Dendritic cell treated with granulocyte-macrophage colony-stimulating factor and Interleukin-4, amounts not matched to agents 40 ng/mL and 50 ng/mL, for 4 days (primary cell): ENCODE results near the gene SERP2.

Source experiments
- H3K27ac Mint-ChIP-seq: one replicate; pipeline ENCODE4 v1.8.0; 2022; ENCODE audit warnings: mild to moderate bottlenecking, mixed read lengths
- H3K27me3 Mint-ChIP-seq: one replicate; pipeline ENCODE4 v1.8.0; 2022; ENCODE audit warnings: mild to moderate bottlenecking, mixed read lengths
- H3K36me3 Mint-ChIP-seq: one replicate; pipeline ENCODE4 v1.8.0; 2022; ENCODE audit warnings: low read depth, mixed read lengths
- H3K4me1 Mint-ChIP-seq: one replicate; pipeline ENCODE4 v1.8.0; 2022; ENCODE audit warnings: low read depth, mixed read lengths
- H3K4me3 Mint-ChIP-seq: one replicate; pipeline ENCODE4 v1.8.0; 2022; ENCODE audit warnings: mild to moderate bottlenecking, moderate library complexity, mixed read lengths
- H3K9me3 Mint-ChIP-seq: one replicate; pipeline ENCODE4 v1.8.0; 2022; ENCODE audit warnings: mixed read lengths
- intact Hi-C: fragments of 100-400 bp; cut with micrococcal nuclease; formaldehyde crosslinking; loops from one replicate; pipeline ENCODE4 v1.15.0; 2022

The SERP2 gene

GRCh38 chr13:44403461-44404056, 29.9 kb downstream of the SERP2 start:
- H3K4me1 Mint-ChIP-seq: no peaks in the 10 kb centered on the region
- intact Hi-C loops: no loop called here
- H3K27me3 Mint-ChIP-seq: peaks cover 38% of the 10 kb centered on the region
- no peaks in the 10 kb centered on the region for H3K9me3 Mint-ChIP-seq
- H3K4me3 Mint-ChIP-seq: no peak overlapping the region
- no peak overlapping the region for H3K27ac Mint-ChIP-seq
- H3K36me3 Mint-ChIP-seq: no peaks in the 10 kb centered on the region

- no peak overlapping the region for H3K4me3 Mint-ChIP-seq
- no peak overlapping the region for H3K27ac Mint-ChIP-seq
- H3K36me3 Mint-ChIP-seq: no peaks in the 10 kb centered on the region
- H3K9me3 Mint-ChIP-seq: no peaks in the 10 kb centered on the region
- H3K4me1 Mint-ChIP-seq: no peaks in the 10 kb centered on the region
- intact Hi-C loops: no loop called here
- H3K27me3 Mint-ChIP-seq: peaks cover 37% of the 10 kb centered on the region
Observed at GRCh38 chr13:44404261-44405132, 30.9 kb downstream of the SERP2 start.

- Mint-ChIP-seq H3K27ac (no peak overlapping the region), H3K4me3 (no peak overlapping the region), H3K9me3 (no peaks in the 10 kb centered on the region), H3K27me3 (peaks cover 49% of the 10 kb centered on the region), H3K36me3 (no peaks in the 10 kb centered on the region), H3K4me1 (no peaks in the 10 kb centered on the region)
- intact Hi-C loops: no loop called here
Observed at GRCh38 chr13:44406617-44407016, 33.0 kb downstream of the SERP2 start.

GRCh38 chr13:44407379-44407778, 33.8 kb downstream of the SERP2 start:
- H3K9me3 Mint-ChIP-seq: no peaks in the 10 kb centered on the region
- H3K36me3 Mint-ChIP-seq: no peaks in the 10 kb centered on the region
- H3K4me3 Mint-ChIP-seq: no peak overlapping the region
- H3K27ac Mint-ChIP-seq: no peak overlapping the region
- intact Hi-C loops: no loop called here
- peaks cover 5% of the 10 kb centered on the region for H3K4me1 Mint-ChIP-seq
- H3K27me3 Mint-ChIP-seq: peaks cover 51% of the 10 kb centered on the region

- Mint-ChIP-seq H3K4me1 (peaks cover 10% of the 10 kb centered on the region), H3K9me3 (no peaks in the 10 kb centered on the region), H3K27ac (no peak overlapping the region), H3K36me3 (no peaks in the 10 kb centered on the region), H3K4me3 (no peak overlapping the region), H3K27me3 (peaks cover 53% of the 10 kb centered on the region)
- intact Hi-C loops: no loop called here
Observed at GRCh38 chr13:44407891-44408290, 34.3 kb downstream of the SERP2 start.

GRCh38 chr13:44409595-44409994, 36.0 kb downstream of the SERP2 start:
- Mint-ChIP-seq H3K36me3 (no peaks in the 10 kb centered on the region), H3K27me3 (peaks cover 52% of the 10 kb centered on the region), H3K27ac (no peak overlapping the region), H3K9me3 (no peaks in the 10 kb centered on the region), H3K4me3 (no peak overlapping the region), H3K4me1 (peaks cover 13% of the 10 kb centered on the region)
- intact Hi-C loops: no loop called here

GRCh38 chr13:44410328-44410859, 36.8 kb downstream of the SERP2 start:
- H3K27me3 Mint-ChIP-seq: peaks cover 52% of the 10 kb centered on the region
- no peaks in the 10 kb centered on the region for H3K9me3 Mint-ChIP-seq
- intact Hi-C loops: no loop called here
- no peaks in the 10 kb centered on the region for H3K36me3 Mint-ChIP-seq
- H3K27ac Mint-ChIP-seq: no peak overlapping the region
- H3K4me3 Mint-ChIP-seq: no peak overlapping the region
- peaks cover 13% of the 10 kb centered on the region for H3K4me1 Mint-ChIP-seq

GRCh38 chr13:44411841-44412240, 38.2 kb downstream of the SERP2 start:
- Mint-ChIP-seq H3K4me1 (peaks cover 24% of the 10 kb centered on the region), H3K9me3 (peaks cover 8% of the 10 kb centered on the region), H3K27ac (no peak overlapping the region), H3K27me3 (peaks cover 45% of the 10 kb centered on the region), H3K36me3 (no peaks in the 10 kb centered on the region), H3K4me3 (no peak overlapping the region)
- intact Hi-C loops: no loop called here

- intact Hi-C loops: no loop called here
- Mint-ChIP-seq H3K36me3 (no peaks in the 10 kb centered on the region), H3K9me3 (peaks cover 8% of the 10 kb centered on the region), H3K4me3 (no peak overlapping the region), H3K4me1 (peaks cover 24% of the 10 kb centered on the region), H3K27me3 (peaks cover 43% of the 10 kb centered on the region), H3K27ac (no peak overlapping the region)
Observed at GRCh38 chr13:44412346-44412935, 38.8 kb downstream of the SERP2 start.

- Mint-ChIP-seq H3K4me3 (no peak overlapping the region), H3K36me3 (no peaks in the 10 kb centered on the region)
- intact Hi-C loops: no loop called here
Observed at GRCh38 chr13:44413095-44413494, 39.5 kb downstream of the SERP2 start.

GRCh38 chr13:44414716-44415115, 41.1 kb downstream of the SERP2 start:
- intact Hi-C loops: no loop called here
- Mint-ChIP-seq H3K36me3 (no peaks in the 10 kb centered on the region), H3K4me1 (peaks cover 24% of the 10 kb centered on the region), H3K4me3 (no peak overlapping the region), H3K27ac (no peak overlapping the region), H3K9me3 (peaks cover 8% of the 10 kb centered on the region), H3K27me3 (peaks cover 38% of the 10 kb centered on the region)

More at GRCh38 chr13:44413095-44413494, 39.5 kb downstream of the SERP2 start:
- Mint-ChIP-seq H3K9me3 (peaks cover 8% of the 10 kb centered on the region), H3K27ac (no peak overlapping the region), H3K4me1 (peaks cover 24% of the 10 kb centered on the region), H3K27me3 (peaks cover 43% of the 10 kb centered on the region)

- Mint-ChIP-seq H3K4me3 (no peak overlapping the region), H3K9me3 (peaks cover 8% of the 10 kb centered on the region), H3K36me3 (no peaks in the 10 kb centered on the region), H3K4me1 (peaks cover 24% of the 10 kb centered on the region), H3K27ac (no peak overlapping the region), H3K27me3 (peaks cover 32% of the 10 kb centered on the region)
- intact Hi-C loops: no loop called here
Observed at GRCh38 chr13:44415815-44416214, 42.2 kb downstream of the SERP2 start.

- Mint-ChIP-seq H3K4me1 (peaks cover 24% of the 10 kb centered on the region), H3K4me3 (no peak overlapping the region), H3K27me3 (peaks cover 36% of the 10 kb centered on the region), H3K27ac (no peak overlapping the region), H3K9me3 (peaks cover 8% of the 10 kb centered on the region), H3K36me3 (no peaks in the 10 kb centered on the region)
- intact Hi-C loops: no loop called here
Observed at GRCh38 chr13:44416301-44416700, 42.7 kb downstream of the SERP2 start.

GRCh38 chr13:44416744-44417143, 43.1 kb downstream of the SERP2 start:
- Mint-ChIP-seq H3K27ac (no peak overlapping the region), H3K9me3 (peaks cover 8% of the 10 kb centered on the region), H3K4me1 (peaks cover 24% of the 10 kb centered on the region), H3K27me3 (peaks cover 39% of the 10 kb centered on the region), H3K36me3 (no peaks in the 10 kb centered on the region), H3K4me3 (no peak overlapping the region)
- intact Hi-C loops: no loop called here
